PC-3 (cell line): ENCODE results near the gene GBP7. TPM values are rescaled to one million over a fixed set of nuclear protein-coding genes. Genes with fewer than 3 reads are reported as not detected.

Source experiments
- ATAC-seq: fragments of 200-7000 bp; cut with Tn5 transposase; 2 replicates; pipeline ENCODE4 v1.9.1; 2020; ENCODE audit warnings: mild to moderate bottlenecking, moderate library complexity
- BruUV-seq: library from RNA; stranded (reverse); fragments of 400-500 nt; replicated peaks from 2 replicates; lab custom pipeline; 2021; lab: Mats Ljungman, UMichigan
- CTCF ChIA-PET: fragments of 300-600 bp; sonication (Branson Sonifier 250); formaldehyde crosslinking; loops from one replicate; lab custom pipeline; 2022; ENCODE audit warnings: antibody characterized with exemption; lab: Charles Lee
- POLR2A ChIA-PET: fragments of 300-600 bp; sonication (Branson Sonifier 250); formaldehyde crosslinking; loops from one replicate; lab custom pipeline; 2022; ENCODE audit warnings: antibody characterized with exemption; ENCODE audit not compliant: unreplicated experiment; lab: Charles Lee
- DNase-seq: peaks from one replicate; pipeline ENCODE4 v3.0.0-alpha.2; 2015
- H2AFZ ChIP-seq: fragments of 300-600 bp; sonication (generic); 2 replicates; pipeline ENCODE4 v1.6.0; 2016; ENCODE audit warnings: antibody characterized with exemption, low read length
- H3F3A ChIP-seq: fragments of 300-600 bp; sonication (generic); one replicate; pipeline ENCODE4 v1.6.0; 2017; ENCODE audit warnings: antibody characterized with exemption, low read length, control low read depth, mild to moderate bottlenecking; ENCODE audit not compliant: unreplicated experiment
- H3K27ac ChIP-seq: fragments of 300-600 bp; sonication (generic); 2 replicates; pipeline ENCODE4 v1.5.1; 2016; ENCODE audit warnings: mild to moderate bottlenecking, low read length
- H3K27me3 ChIP-seq: fragments of 300-600 bp; sonication (generic); 2 replicates; pipeline ENCODE4 v1.6.1; 2016; ENCODE audit warnings: low read length, mixed read lengths
- H3K36me3 ChIP-seq: fragments of 300-600 bp; sonication (generic); 2 replicates; pipeline ENCODE4 v1.6.1; 2016; ENCODE audit warnings: low read depth, mixed run types, low read length, mixed read lengths
- H3K4me1 ChIP-seq: fragments of 300-600 bp; sonication (generic); 2 replicates; pipeline ENCODE4 v1.5.1; 2016; ENCODE audit warnings: low read length; ENCODE audit not compliant: insufficient read depth
- H3K4me2 ChIP-seq: fragments of 300-600 bp; sonication (generic); 2 replicates; pipeline ENCODE4 v1.6.0; 2016; ENCODE audit warnings: low read length
- H3K4me3 ChIP-seq: fragments of 300-600 bp; sonication (generic); 2 replicates; pipeline ENCODE4 v1.5.1; 2016; ENCODE audit warnings: mild to moderate bottlenecking, low read length, mixed read lengths
- H3K79me2 ChIP-seq: fragments of 300-600 bp; sonication (generic); 2 replicates; pipeline ENCODE4 v1.6.1; 2017; ENCODE audit warnings: low read length, mixed read lengths
- H3K9ac ChIP-seq: fragments of 300-600 bp; sonication (generic); 2 replicates; pipeline ENCODE4 v1.6.0; 2016; ENCODE audit warnings: mild to moderate bottlenecking, low read length
- H3K9me2 ChIP-seq: fragments of 300-600 bp; sonication (generic); replicated peaks from 2 replicates; pipeline ENCODE4 v1.6.1; 2016; ENCODE audit warnings: mixed run types, low read length, mixed read lengths
- H3K9me3 ChIP-seq: fragments of 300-600 bp; sonication (generic); 2 replicates; pipeline ENCODE4 v1.6.1; 2016; ENCODE audit warnings: low read length, mixed read lengths
- H4K20me1 ChIP-seq: fragments of 300-600 bp; sonication (generic); 2 replicates; pipeline ENCODE4 v1.6.1; 2016; ENCODE audit warnings: low read length, mixed read lengths
- CTCF ChIP-seq: fragments of 300-600 bp; sonication (generic); conservative IDR thresholded peaks from 2 replicates; pipeline ENCODE4 v1.5.1; 2017; ENCODE audit warnings: antibody characterized with exemption, low read depth, mild to moderate bottlenecking, low read length
- EZH2 ChIP-seq: fragments of 300-600 bp; sonication (generic); IDR thresholded peaks from one replicate; pipeline ENCODE4 v1.6.1; 2017; ENCODE audit warnings: antibody characterized with exemption, mild to moderate bottlenecking, low read length; ENCODE audit not compliant: unreplicated experiment
- EZH2phosphoT487 ChIP-seq: fragments of 300-600 bp; sonication (generic); IDR thresholded peaks from 2 replicates; pipeline ENCODE4 v1.6.1; 2018; ENCODE audit warnings: mild to moderate bottlenecking, antibody characterized with exemption, low read length, borderline replicate concordance
- intact Hi-C: fragments of 100-400 bp; cut with micrococcal nuclease; formaldehyde crosslinking; loops from 2 replicates; pipeline ENCODE4 v1.9.0; 2023
- total RNA-seq: library from RNA; depleted of rRNA; stranded (reverse); fragments of >200 nt; gene quantifications from 2 replicates; pipeline ENCODE4 v1.2.3, GENCODE V29; 2014

GBP7 gene
- total RNA-seq, 1 experiment from 2014 or later: 0.07 TPM

GRCh38 chr1:89098857-89099256, 76.9 kb downstream of the GBP7 start:
- no peak overlapping the region for H3K4me2 ChIP-seq
- H2AFZ ChIP-seq: no peak overlapping the region
- no peak for TF ChIP-seq EZH2phosphoT487
- TF ChIP-seq EZH2: no peak
- TF ChIP-seq CTCF: no peak
- no peak overlapping the region for H3K27ac ChIP-seq
- no peaks in the 10 kb centered on the region for H4K20me1 ChIP-seq
- ATAC-seq (no peak), DNase-seq (no peak)
- no peaks in the 10 kb centered on the region for H3K79me2 ChIP-seq
- no TSS peak for BruUV-seq
- no peaks in the 10 kb centered on the region for H3K9me2 ChIP-seq
- ChIA-PET CTCF (no interaction called here), POLR2A (no interaction called here)
- no peaks in the 10 kb centered on the region for H3K4me1 ChIP-seq
- peaks cover 7% of the 10 kb centered on the region for H3K9me3 ChIP-seq
- no peak overlapping the region for H3K9ac ChIP-seq
- H3K4me3 ChIP-seq: no peak overlapping the region
- H3K36me3 ChIP-seq: no peaks in the 10 kb centered on the region
- intact Hi-C loops: no loop called here
- H3F3A ChIP-seq: no peaks in the 10 kb centered on the region
- no peaks in the 10 kb centered on the region for H3K27me3 ChIP-seq

- H3K4me3 ChIP-seq: no peak overlapping the region
- no peak overlapping the region for H3K27ac ChIP-seq
- no peak overlapping the region for H3K9ac ChIP-seq
- ChIA-PET CTCF (no interaction called here), POLR2A (no interaction called here)
- H2AFZ ChIP-seq: no peak overlapping the region
- H3K36me3 ChIP-seq: no peaks in the 10 kb centered on the region
- BruUV-seq: no TSS peak
- H3K27me3 ChIP-seq: no peaks in the 10 kb centered on the region
- ATAC-seq (no peak), DNase-seq (no peak)
- H3K4me2 ChIP-seq: no peak overlapping the region
- peaks cover 7% of the 10 kb centered on the region for H3K9me3 ChIP-seq
- TF ChIP-seq CTCF (no peak), EZH2 (no peak), EZH2phosphoT487 (no peak)
- no peaks in the 10 kb centered on the region for H3K4me1 ChIP-seq
- no peaks in the 10 kb centered on the region for H3K9me2 ChIP-seq
- H3K79me2 ChIP-seq: no peaks in the 10 kb centered on the region
- intact Hi-C loops: no loop called here
- no peaks in the 10 kb centered on the region for H4K20me1 ChIP-seq
- H3F3A ChIP-seq: no peaks in the 10 kb centered on the region
Observed at GRCh38 chr1:89095737-89096136, 80.1 kb downstream of the GBP7 start.

GRCh38 chr1:89089962-89090361, 85.8 kb downstream of the GBP7 start:
- ChIA-PET CTCF (no interaction called here), POLR2A (no interaction called here)
- H3K4me2 ChIP-seq: no peak overlapping the region
- H3K4me1 ChIP-seq: no peaks in the 10 kb centered on the region
- H3K36me3 ChIP-seq: no peaks in the 10 kb centered on the region
- H3K9me3 ChIP-seq: no peaks in the 10 kb centered on the region
- TF ChIP-seq CTCF (no peak), EZH2 (no peak)
- no peaks in the 10 kb centered on the region for H4K20me1 ChIP-seq
- no peak overlapping the region for H3K27ac ChIP-seq
- H2AFZ ChIP-seq: no peak overlapping the region
- ATAC-seq (no peak), DNase-seq (no peak)
- no peaks in the 10 kb centered on the region for H3K9me2 ChIP-seq
- BruUV-seq: no TSS peak
- intact Hi-C loops: no loop called here
- no peak overlapping the region for H3K9ac ChIP-seq
- H3K4me3 ChIP-seq: no peak overlapping the region
- no peaks in the 10 kb centered on the region for H3F3A ChIP-seq
- no peaks in the 10 kb centered on the region for H3K27me3 ChIP-seq
- no peaks in the 10 kb centered on the region for H3K79me2 ChIP-seq
